Endothelial cell (in vitro differentiated cells): ENCODE measurements around the gene ANOS1. TPM values are rescaled to one million over a fixed set of nuclear protein-coding genes. Genes with fewer than 3 reads are reported as not detected.

Experiments
- DNase-seq: peaks from one replicate; pipeline ENCODE4 v3.0.0; 2021; ENCODE audit warnings: low spot score
- H3K27ac Mint-ChIP-seq: one replicate; pipeline ENCODE4 v1.8.0; 2021; ENCODE audit warnings: mixed read lengths, inconsistent platforms; ENCODE audit not compliant: unreplicated experiment
- H3K27me3 Mint-ChIP-seq: one replicate; pipeline ENCODE4 v1.8.0; 2021; ENCODE audit warnings: mild to moderate bottlenecking, moderate library complexity, mixed read lengths, inconsistent platforms; ENCODE audit not compliant: unreplicated experiment
- H3K36me3 Mint-ChIP-seq: one replicate; pipeline ENCODE4 v1.8.0; 2021; ENCODE audit warnings: mild to moderate bottlenecking, low read depth, mixed read lengths, inconsistent platforms; ENCODE audit not compliant: unreplicated experiment
- H3K4me1 Mint-ChIP-seq: one replicate; pipeline ENCODE4 v1.8.0; 2021; ENCODE audit warnings: mild to moderate bottlenecking, mixed read lengths, inconsistent platforms; ENCODE audit not compliant: unreplicated experiment
- H3K4me3 Mint-ChIP-seq: one replicate; pipeline ENCODE4 v1.8.0; 2021; ENCODE audit warnings: mild to moderate bottlenecking, mixed read lengths, inconsistent platforms; ENCODE audit not compliant: unreplicated experiment
- H3K9me3 Mint-ChIP-seq: one replicate; pipeline ENCODE4 v1.8.0; 2021; ENCODE audit warnings: mixed read lengths, inconsistent platforms; ENCODE audit not compliant: unreplicated experiment
- CTCF ChIP-seq: fragments of 200-600 bp; sonication (generic); IDR thresholded peaks from one replicate; pipeline ENCODE4 v1.5.0; 2021; ENCODE audit warnings: antibody characterized with exemption; ENCODE audit not compliant: unreplicated experiment
- total RNA-seq: library from RNA; stranded (reverse); fragmentation: NEBNext Ultra II Directional; extraction: Animal tissue kit (Norgen Biotek cat#: 25700); gene quantifications from one replicate; pipeline ENCODE4 v1.2.1, GENCODE V29; 2021; ENCODE audit not compliant: unreplicated experiment

ANOS1 gene
- total RNA-seq, 1 donor from 2014 or later, result 9.6 TPM

GRCh38 chrX:8728932-8729535, 2.9 kb downstream of the ANOS1 start:
- peaks cover 5% of the 10 kb centered on the region for H3K27me3 Mint-ChIP-seq
- no peak overlapping the region for H3K4me3 Mint-ChIP-seq

GRCh38 chrX:8726031-8726652, 5.8 kb downstream of the ANOS1 start:
- no peak overlapping the region for H3K4me3 Mint-ChIP-seq
- no peaks in the 10 kb centered on the region for H3K36me3 Mint-ChIP-seq
- no peaks in the 10 kb centered on the region for H3K9me3 Mint-ChIP-seq
- TF ChIP-seq CTCF, result no peak
- no peak for DNase-seq
- peaks cover 12% of the 10 kb centered on the region for H3K4me1 Mint-ChIP-seq
- H3K27ac Mint-ChIP-seq, result no peak overlapping the region
- peaks cover 2% of the 10 kb centered on the region for H3K27me3 Mint-ChIP-seq

More at GRCh38 chrX:8728932-8729535, 2.9 kb downstream of the ANOS1 start:
- no peak for TF ChIP-seq CTCF
- no peak for DNase-seq
- Mint-ChIP-seq H3K4me1 (peaks cover 11% of the 10 kb centered on the region), H3K36me3 (no peaks in the 10 kb centered on the region), H3K27ac (no peak overlapping the region), H3K9me3 (no peaks in the 10 kb centered on the region)

- Mint-ChIP-seq H3K4me3 (no peak overlapping the region), H3K36me3 (no peaks in the 10 kb centered on the region), H3K27ac (no peak overlapping the region), H3K9me3 (no peaks in the 10 kb centered on the region), H3K27me3 (no peaks in the 10 kb centered on the region), H3K4me1 (peaks cover 9% of the 10 kb centered on the region)
- DNase-seq, result peak; percentile 16
- TF ChIP-seq CTCF, result no peak
Measured at GRCh38 chrX:8724300-8724699, 7.6 kb downstream of the ANOS1 start.

GRCh38 chrX:8721536-8721935, 10.4 kb downstream of the ANOS1 start:
- Mint-ChIP-seq H3K27me3 (no peaks in the 10 kb centered on the region), H3K36me3 (no peaks in the 10 kb centered on the region), H3K4me3 (no peak overlapping the region), H3K4me1 (peaks cover 9% of the 10 kb centered on the region), H3K9me3 (no peaks in the 10 kb centered on the region), H3K27ac (no peak overlapping the region)
- no peak for TF ChIP-seq CTCF
- DNase-seq, result no peak

- no peaks in the 10 kb centered on the region for H3K36me3 Mint-ChIP-seq
- no peaks in the 10 kb centered on the region for H3K27me3 Mint-ChIP-seq
- H3K9me3 Mint-ChIP-seq, result no peaks in the 10 kb centered on the region
- TF ChIP-seq CTCF, result no peak
- peaks cover 9% of the 10 kb centered on the region for H3K4me1 Mint-ChIP-seq
- no peak overlapping the region for H3K27ac Mint-ChIP-seq
- DNase-seq, result no peak
- H3K4me3 Mint-ChIP-seq, result no peak overlapping the region
Measured at GRCh38 chrX:8720136-8720535, 11.8 kb downstream of the ANOS1 start.
